ENCODE results near the gene PDSS2.

Gene PDSS2

GRCh38 chr6:107132330-107132954 lies 326.9 kb downstream of the PDSS2 start:
- peak; percentile 22 for DNase-seq
- H3K4me3 ChIP-seq (ENCODE audit: low read depth, low read length), result no peak overlapping the region
- H3K36me3 ChIP-seq, result no peaks in the 10 kb centered on the region
- peak; percentile 23; the same call in 1 of the 2 replicates for TF ChIP-seq CTCF (IDR thresholded peaks at IDR 0.05; ENCODE audit: low read depth, low read length)
- no peak overlapping the region for H3K27ac ChIP-seq
- H3K27me3 ChIP-seq (ENCODE audit: insufficient read depth, low read depth, severe bottlenecking), result no peaks in the 10 kb centered on the region
- no peaks in the 10 kb centered on the region for H3K9me3 ChIP-seq (ENCODE audit: severe bottlenecking)

- Histone ChIP-seq H3K27ac (no peak overlapping the region), H3K27me3 (ENCODE audit: insufficient read depth, low read depth, severe bottlenecking) (no peaks in the 10 kb centered on the region), H3K4me3 (ENCODE audit: low read depth, low read length) (no peak overlapping the region), H3K9me3 (ENCODE audit: severe bottlenecking) (no peaks in the 10 kb centered on the region), H3K36me3 (no peaks in the 10 kb centered on the region)
- DNase-seq, result no peak
- no peak for TF ChIP-seq CTCF (IDR thresholded peaks at IDR 0.05; ENCODE audit: low read depth, low read length)
These were observed 329.9 kb downstream of the PDSS2 start for GRCh38 chr6:107129370-107129925.

- Histone ChIP-seq H3K27me3 (ENCODE audit: insufficient read depth, low read depth, severe bottlenecking) (no peaks in the 10 kb centered on the region), H3K9me3 (ENCODE audit: severe bottlenecking) (no peaks in the 10 kb centered on the region), H3K4me3 (ENCODE audit: low read depth, low read length) (no peak overlapping the region), H3K36me3 (no peaks in the 10 kb centered on the region), H3K27ac (no peak overlapping the region)
- DNase-seq, result no peak
- no peak for TF ChIP-seq CTCF (IDR thresholded peaks at IDR 0.05; ENCODE audit: low read depth, low read length)
These were observed 330.8 kb downstream of the PDSS2 start for GRCh38 chr6:107128577-107128976.

DNA sequence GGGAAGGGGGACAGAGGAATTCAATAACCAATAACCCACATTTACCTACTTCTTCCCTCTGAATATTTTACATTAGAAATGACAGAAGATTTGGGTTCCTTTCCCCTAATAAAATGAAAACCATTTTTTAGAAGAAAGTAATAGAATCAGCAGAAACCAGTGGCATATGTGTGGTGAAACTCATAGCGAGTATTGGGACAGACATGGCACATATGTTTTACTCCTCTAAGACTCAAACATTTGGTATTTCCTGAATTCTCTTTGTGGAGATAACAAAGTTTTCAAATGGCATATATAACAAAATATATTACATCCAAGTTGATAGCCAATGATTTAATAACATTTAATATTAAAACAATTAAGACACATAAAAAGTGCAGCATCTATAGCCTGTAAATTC lies 331.2 kb downstream of the PDSS2 start:
- H3K36me3 ChIP-seq, result no peaks in the 10 kb centered on the region
- no peak for DNase-seq
- H3K27me3 ChIP-seq (ENCODE audit: insufficient read depth, low read depth, severe bottlenecking), result no peaks in the 10 kb centered on the region
- TF ChIP-seq CTCF (IDR thresholded peaks at IDR 0.05; ENCODE audit: low read depth, low read length), result no peak
- no peak overlapping the region for H3K4me3 ChIP-seq (ENCODE audit: low read depth, low read length)
- no peaks in the 10 kb centered on the region for H3K9me3 ChIP-seq (ENCODE audit: severe bottlenecking)
- no peak overlapping the region for H3K27ac ChIP-seq

GRCh38 chr6:107125771-107126170 lies 333.6 kb downstream of the PDSS2 start:
- no peak for TF ChIP-seq CTCF (IDR thresholded peaks at IDR 0.05; ENCODE audit: low read depth, low read length)
- H3K27ac ChIP-seq, result no peak overlapping the region
- no peak for DNase-seq
- H3K27me3 ChIP-seq (ENCODE audit: insufficient read depth, low read depth, severe bottlenecking), result no peaks in the 10 kb centered on the region
- H3K36me3 ChIP-seq, result no peaks in the 10 kb centered on the region
- no peaks in the 10 kb centered on the region for H3K9me3 ChIP-seq (ENCODE audit: severe bottlenecking)
- H3K4me3 ChIP-seq (ENCODE audit: low read depth, low read length), result no peak overlapping the region

- no peak for TF ChIP-seq CTCF (IDR thresholded peaks at IDR 0.05; ENCODE audit: low read depth, low read length)
- Histone ChIP-seq H3K4me3 (ENCODE audit: low read depth, low read length) (no peak overlapping the region), H3K9me3 (ENCODE audit: severe bottlenecking) (no peaks in the 10 kb centered on the region), H3K27me3 (ENCODE audit: insufficient read depth, low read depth, severe bottlenecking) (no peaks in the 10 kb centered on the region), H3K36me3 (no peaks in the 10 kb centered on the region), H3K27ac (no peak overlapping the region)
- DNase-seq, result peak; percentile 44
These were observed 334.4 kb downstream of the PDSS2 start for GRCh38 chr6:107124934-107125348.

Data from WERI-Rb-1 (cell line).